Breast epithelium (tissue), 3 donors: ENCODE data around the gene C19orf33.

Source experiments
- POLR2A ChIP-seq: fragments of 450-650 bp; IDR thresholded peaks from one replicate; pipeline ENCODE4 v1.6.1; 2016; ENCODE audit warnings: antibody characterized with exemption, mild to moderate bottlenecking, moderate library complexity
- POLR2AphosphoS5 ChIP-seq, 3 donors: sonication (generic); formaldehyde crosslinking; IDR thresholded peaks; one replicate each; pipeline ENCODE4 v1.6.1; 2017; ENCODE audit warnings: antibody characterized with exemption in 3 of 3
- TF ChIP-seq, protein P1 (sequence below), 3 donors: fragments of 450-650 bp; IDR thresholded peaks; one replicate each; pipeline ENCODE4 v1.5.1; 2016 to 2017; ENCODE audit warnings: antibody characterized with exemption in 3 of 3, mild to moderate bottlenecking in 3 of 3, moderate library complexity in 3 of 3

DNA sequence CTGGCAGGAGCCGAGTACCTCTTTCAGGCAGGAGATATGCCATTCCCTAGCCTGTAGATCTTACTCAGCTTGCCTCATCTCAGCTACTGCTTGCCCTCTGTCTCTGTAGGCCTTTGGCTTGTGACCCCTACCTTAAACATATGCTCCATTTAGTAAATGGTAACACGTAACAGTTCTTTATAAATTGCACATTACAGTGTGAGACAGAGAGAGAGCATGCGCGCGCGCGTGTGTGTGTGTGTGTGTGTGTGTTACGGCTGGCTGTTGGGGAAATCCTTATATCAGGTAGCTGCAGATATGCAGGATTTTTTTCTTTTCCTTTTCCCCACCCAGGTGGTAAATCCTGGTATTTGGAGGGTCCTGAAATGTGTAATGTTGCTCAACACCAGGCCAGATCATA is 35.5 kb upstream of the C19orf33 start:
- TF ChIP-seq, protein P1, sequence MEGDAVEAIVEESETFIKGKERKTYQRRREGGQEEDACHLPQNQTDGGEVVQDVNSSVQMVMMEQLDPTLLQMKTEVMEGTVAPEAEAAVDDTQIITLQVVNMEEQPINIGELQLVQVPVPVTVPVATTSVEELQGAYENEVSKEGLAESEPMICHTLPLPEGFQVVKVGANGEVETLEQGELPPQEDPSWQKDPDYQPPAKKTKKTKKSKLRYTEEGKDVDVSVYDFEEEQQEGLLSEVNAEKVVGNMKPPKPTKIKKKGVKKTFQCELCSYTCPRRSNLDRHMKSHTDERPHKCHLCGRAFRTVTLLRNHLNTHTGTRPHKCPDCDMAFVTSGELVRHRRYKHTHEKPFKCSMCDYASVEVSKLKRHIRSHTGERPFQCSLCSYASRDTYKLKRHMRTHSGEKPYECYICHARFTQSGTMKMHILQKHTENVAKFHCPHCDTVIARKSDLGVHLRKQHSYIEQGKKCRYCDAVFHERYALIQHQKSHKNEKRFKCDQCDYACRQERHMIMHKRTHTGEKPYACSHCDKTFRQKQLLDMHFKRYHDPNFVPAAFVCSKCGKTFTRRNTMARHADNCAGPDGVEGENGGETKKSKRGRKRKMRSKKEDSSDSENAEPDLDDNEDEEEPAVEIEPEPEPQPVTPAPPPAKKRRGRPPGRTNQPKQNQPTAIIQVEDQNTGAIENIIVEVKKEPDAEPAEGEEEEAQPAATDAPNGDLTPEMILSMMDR (IDR thresholded peaks at IDR 0.05): no peak
- TF ChIP-seq POLR2A (no peak), POLR2AphosphoS5 (IDR thresholded peaks at IDR 0.05) (no peak)
